ENCODE results near the gene TMEM17. TPM values are rescaled to one million over a fixed set of nuclear protein-coding genes. Genes with fewer than 3 reads are reported as not detected.

TMEM17 gene
- total RNA-seq, 2 experiments from 2014 or later, result 0.21 TPM; not detected in 1

GRCh38 chr2:62479917-62480316, 26.1 kb downstream of the TMEM17 start:
- Mint-ChIP-seq H3K4me1 (ENCODE audit: low read depth) (peaks cover 3% of the 10 kb centered on the region), H3K4me3 (no peak overlapping the region), H3K27ac (no peak overlapping the region), H3K9me3 (no peaks in the 10 kb centered on the region), H3K27me3 (ENCODE audit: low read depth) (no peaks in the 10 kb centered on the region), H3K36me3 (ENCODE audit: low read depth) (no peaks in the 10 kb centered on the region)
- intact Hi-C loops (cut with micrococcal nuclease), result no loop called here
- CTCF ChIA-PET, result no interaction called here
- no peak for DNase-seq

DNA sequence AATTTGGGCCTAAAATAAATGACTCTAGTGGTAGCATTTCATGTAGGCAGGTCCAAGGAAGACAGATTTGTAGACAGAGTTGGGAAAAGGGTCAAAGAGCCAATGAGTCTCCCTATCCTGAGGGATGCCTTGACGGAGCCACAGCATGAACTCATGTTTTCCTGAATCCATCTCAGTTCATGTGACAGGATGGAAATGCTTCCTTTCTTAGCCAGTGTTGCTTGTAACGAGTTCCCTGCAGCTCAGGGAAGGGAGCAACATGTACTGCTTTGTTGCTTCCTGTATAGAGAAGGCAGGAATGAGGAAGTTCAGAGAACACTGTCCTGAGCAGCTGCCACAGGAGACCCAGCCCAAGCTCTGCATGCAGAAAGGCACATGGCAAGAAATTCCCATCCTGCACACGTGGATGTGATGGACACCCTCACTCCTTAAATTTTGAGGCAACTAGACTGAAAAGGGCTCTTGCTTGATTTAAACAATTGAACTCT, 27.9 kb downstream of the TMEM17 start:
- H3K27ac Mint-ChIP-seq, result no peak overlapping the region
- H3K36me3 Mint-ChIP-seq (ENCODE audit: low read depth), result no peaks in the 10 kb centered on the region
- peaks cover 3% of the 10 kb centered on the region for H3K27me3 Mint-ChIP-seq (ENCODE audit: low read depth)
- no peaks in the 10 kb centered on the region for H3K9me3 Mint-ChIP-seq
- intact Hi-C loops (cut with micrococcal nuclease), result no loop called here
- H3K4me3 Mint-ChIP-seq, result no peak overlapping the region
- CTCF ChIA-PET, result no interaction called here
- peaks cover 3% of the 10 kb centered on the region for H3K4me1 Mint-ChIP-seq (ENCODE audit: low read depth)
- no peak for DNase-seq

DNA sequence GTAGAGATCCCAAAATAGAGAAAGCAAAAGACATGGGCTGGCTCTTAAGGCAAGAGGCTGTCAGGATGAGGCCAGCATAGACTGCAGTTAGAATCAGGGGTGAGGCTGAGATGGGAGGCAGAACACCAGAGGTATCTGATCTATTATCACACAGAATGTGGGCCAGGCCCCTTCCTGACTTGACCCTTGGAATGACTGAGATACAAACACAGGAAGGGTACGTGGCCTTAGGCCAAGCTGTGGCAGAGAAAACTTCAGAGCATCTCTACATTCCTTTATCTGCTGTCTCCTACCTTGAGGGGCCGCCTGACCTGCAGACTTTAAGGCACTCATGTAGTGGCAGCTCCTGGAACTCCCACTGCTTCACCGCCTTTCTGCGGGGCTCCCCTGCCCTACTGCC, 28.4 kb downstream of the TMEM17 start:
- H3K4me1 Mint-ChIP-seq (ENCODE audit: low read depth), result peaks cover 3% of the 10 kb centered on the region
- no peak overlapping the region for H3K27ac Mint-ChIP-seq
- intact Hi-C loops (cut with micrococcal nuclease), result no loop called here
- DNase-seq, result no peak
- no peaks in the 10 kb centered on the region for H3K9me3 Mint-ChIP-seq
- no peaks in the 10 kb centered on the region for H3K36me3 Mint-ChIP-seq (ENCODE audit: low read depth)
- H3K4me3 Mint-ChIP-seq, result no peak overlapping the region
- CTCF ChIA-PET, result no interaction called here
- peaks cover 3% of the 10 kb centered on the region for H3K27me3 Mint-ChIP-seq (ENCODE audit: low read depth)

DNA sequence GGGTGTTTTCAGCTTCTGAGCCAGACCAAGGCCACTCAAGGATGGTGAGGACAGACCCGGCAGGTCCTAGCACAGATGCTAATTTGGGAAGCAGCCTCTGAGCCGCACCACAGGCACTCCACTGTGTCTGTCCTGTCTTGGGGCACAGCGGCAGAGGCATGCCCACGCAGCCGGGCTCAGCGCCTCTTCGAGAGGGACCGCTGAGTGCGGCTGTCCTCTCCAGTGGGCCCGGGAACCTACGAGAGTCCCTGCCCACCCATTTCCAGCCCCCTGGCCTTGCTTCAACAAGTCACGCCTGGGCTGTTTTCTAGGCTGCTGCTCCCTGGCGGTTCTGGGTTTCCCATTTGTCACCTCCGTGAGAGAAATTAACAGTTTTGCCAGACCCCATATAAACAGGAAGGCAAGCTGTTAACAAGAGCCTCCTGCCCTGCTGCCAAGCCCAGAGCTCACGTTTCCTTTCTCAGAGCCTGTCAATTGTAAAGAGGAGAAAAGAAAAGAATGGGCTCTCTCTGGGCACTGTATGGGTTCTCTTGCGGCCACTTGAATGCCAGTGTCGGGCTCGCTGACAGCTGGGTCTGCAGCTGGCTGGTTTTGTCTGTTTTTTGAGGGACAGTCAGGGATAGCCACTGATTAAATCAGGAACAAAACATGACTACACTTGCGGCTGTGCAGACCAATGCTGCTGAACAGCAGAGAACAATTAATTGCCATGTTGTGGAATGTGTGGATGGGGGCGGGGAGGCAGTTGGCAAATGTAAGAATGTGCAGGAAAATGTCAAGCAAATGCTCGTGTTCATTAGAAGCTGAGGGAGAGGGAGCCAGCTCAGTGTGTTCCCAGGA, 30.6 kb downstream of the TMEM17 start:
- Mint-ChIP-seq H3K4me3 (no peak overlapping the region), H3K27ac (no peak overlapping the region), H3K4me1 (ENCODE audit: low read depth) (peaks cover 3% of the 10 kb centered on the region), H3K36me3 (ENCODE audit: low read depth) (no peaks in the 10 kb centered on the region), H3K9me3 (no peaks in the 10 kb centered on the region), H3K27me3 (ENCODE audit: low read depth) (peaks cover 3% of the 10 kb centered on the region)
- intact Hi-C loops (cut with micrococcal nuclease), result no loop called here
- CTCF ChIA-PET, result no interaction called here
- no peak for DNase-seq

DNA sequence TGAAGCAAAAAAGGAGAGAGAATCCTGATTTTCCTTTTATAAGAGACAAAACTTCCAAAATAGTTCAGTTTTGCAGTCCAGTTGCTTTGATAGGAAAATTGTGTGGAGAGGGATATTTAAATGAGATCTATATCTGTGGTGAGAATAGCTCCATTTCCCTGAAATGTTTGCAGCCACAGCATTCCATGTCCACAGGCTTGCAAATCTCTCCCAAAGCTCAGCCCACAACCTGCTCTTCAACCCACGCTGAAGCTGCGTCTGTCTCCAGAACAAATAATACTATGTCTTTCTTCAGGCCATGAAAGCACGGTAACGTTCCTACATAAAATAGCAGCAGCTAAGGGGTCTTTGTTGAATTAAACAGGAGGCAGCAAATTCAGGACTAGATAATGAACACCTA, 31.8 kb downstream of the TMEM17 start:
- H3K9me3 Mint-ChIP-seq, result no peaks in the 10 kb centered on the region
- H3K27me3 Mint-ChIP-seq (ENCODE audit: low read depth), result peaks cover 3% of the 10 kb centered on the region
- no peak overlapping the region for H3K4me3 Mint-ChIP-seq
- H3K4me1 Mint-ChIP-seq (ENCODE audit: low read depth), result peaks cover 3% of the 10 kb centered on the region
- CTCF ChIA-PET, result no interaction called here
- intact Hi-C loops (cut with micrococcal nuclease), result no loop called here
- no peak overlapping the region for H3K27ac Mint-ChIP-seq
- no peaks in the 10 kb centered on the region for H3K36me3 Mint-ChIP-seq (ENCODE audit: low read depth)
- no peak for DNase-seq

DNA sequence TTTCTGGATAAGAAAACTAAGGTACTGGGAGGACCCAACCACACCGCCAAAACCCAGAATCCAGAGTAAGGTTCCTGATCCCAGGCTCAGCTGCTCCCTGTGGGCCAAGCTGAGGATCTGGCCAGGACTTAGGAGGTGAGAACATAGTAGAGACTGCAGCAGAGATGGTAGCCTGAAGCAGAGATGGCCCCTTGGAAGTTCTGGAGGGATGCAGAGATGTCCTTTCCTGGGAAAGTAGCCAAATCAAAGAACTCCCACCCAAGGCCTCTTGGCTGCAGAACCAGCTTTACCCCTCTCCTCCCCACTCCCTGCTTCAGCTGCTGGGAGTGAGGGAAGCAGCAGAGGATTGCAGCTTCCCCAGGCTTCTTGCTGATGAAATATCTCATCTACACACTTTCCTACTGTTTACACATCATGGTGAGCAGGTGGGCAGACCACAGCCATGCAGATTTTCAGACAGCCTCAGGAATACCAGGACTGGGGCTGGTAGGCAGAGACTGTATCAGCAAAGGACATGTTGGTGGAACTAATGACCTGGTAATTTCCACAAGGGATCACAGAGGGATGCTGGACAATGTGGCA, 32.7 kb downstream of the TMEM17 start:
- CTCF ChIA-PET, result interaction anchor here (0.6 to 1.1 kb wide), 2 partner anchors 339 to 1388 kb away, joined by 3 to 5 read pairs; no protein-coding TSS in a partner anchor
- no peaks in the 10 kb centered on the region for H3K36me3 Mint-ChIP-seq (ENCODE audit: low read depth)
- H3K27me3 Mint-ChIP-seq (ENCODE audit: low read depth), result peaks cover 3% of the 10 kb centered on the region
- intact Hi-C loops (cut with micrococcal nuclease), result no loop called here
- peaks cover 3% of the 10 kb centered on the region for H3K4me1 Mint-ChIP-seq (ENCODE audit: low read depth)
- no peaks in the 10 kb centered on the region for H3K9me3 Mint-ChIP-seq
- no peak overlapping the region for H3K27ac Mint-ChIP-seq
- no peak for DNase-seq
- no peak overlapping the region for H3K4me3 Mint-ChIP-seq

DNA sequence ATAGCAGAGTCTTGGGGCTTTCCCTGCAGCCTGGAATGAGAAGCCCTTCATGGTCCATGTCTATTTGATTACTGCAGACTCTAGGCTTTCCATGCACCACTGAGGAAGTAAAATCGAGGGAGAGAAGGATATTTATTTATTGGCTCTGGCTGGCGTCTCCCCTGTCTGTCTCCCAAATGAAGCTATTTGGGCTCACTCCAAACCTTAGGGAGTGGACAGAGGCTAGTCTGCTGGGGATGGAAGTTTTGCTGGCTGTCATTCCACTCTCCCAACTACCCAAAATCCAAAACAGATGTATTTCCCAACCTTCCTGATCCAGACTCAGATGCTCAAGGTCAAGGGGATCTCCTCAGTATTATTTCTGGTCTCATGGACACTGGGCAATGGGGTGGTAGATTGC, 33.7 kb downstream of the TMEM17 start:
- H3K27me3 Mint-ChIP-seq (ENCODE audit: low read depth), result peaks cover 3% of the 10 kb centered on the region
- DNase-seq, result no peak
- intact Hi-C loops (cut with micrococcal nuclease), result no loop called here
- CTCF ChIA-PET, result interaction anchor here (1.1 to 2.4 kb wide), 2 partner anchors 15 to 303 kb away, joined by 3 to 9 read pairs; no protein-coding TSS in a partner anchor
- H3K4me1 Mint-ChIP-seq (ENCODE audit: low read depth), result peaks cover 3% of the 10 kb centered on the region
- no peak overlapping the region for H3K4me3 Mint-ChIP-seq
- H3K9me3 Mint-ChIP-seq, result no peaks in the 10 kb centered on the region
- no peak overlapping the region for H3K27ac Mint-ChIP-seq
- no peaks in the 10 kb centered on the region for H3K36me3 Mint-ChIP-seq (ENCODE audit: low read depth)

DNA sequence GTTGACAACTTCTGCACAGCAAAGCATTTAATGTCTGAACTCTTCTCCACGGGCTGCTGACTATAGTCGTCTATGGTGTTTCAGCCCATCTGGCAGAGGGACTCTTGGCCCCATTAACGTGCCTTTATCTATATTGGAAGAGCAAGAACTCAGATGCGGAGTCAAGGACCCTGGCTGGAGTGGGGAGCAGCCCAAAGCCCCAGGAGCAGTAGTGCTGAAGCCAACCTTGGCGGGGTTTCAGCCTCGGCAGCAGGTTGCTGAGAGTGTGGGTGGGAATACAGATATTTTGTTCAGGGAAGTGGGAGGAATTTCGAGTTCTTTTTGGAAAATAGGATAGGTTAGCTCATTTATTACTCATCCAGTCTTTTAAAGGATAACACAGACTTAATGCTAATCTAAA, 34.2 kb downstream of the TMEM17 start:
- no peak for DNase-seq
- Mint-ChIP-seq H3K27ac (no peak overlapping the region), H3K4me3 (no peak overlapping the region), H3K27me3 (ENCODE audit: low read depth) (peaks cover 3% of the 10 kb centered on the region), H3K4me1 (ENCODE audit: low read depth) (peaks cover 3% of the 10 kb centered on the region), H3K9me3 (no peaks in the 10 kb centered on the region), H3K36me3 (ENCODE audit: low read depth) (no peaks in the 10 kb centered on the region)
- CTCF ChIA-PET, result interaction anchor here (0.7 to 2.4 kb wide), 3 partner anchors 15 to 630 kb away, joined by 3 to 9 read pairs (median 3); no protein-coding TSS in a partner anchor
- intact Hi-C loops (cut with micrococcal nuclease), result no loop called here

DNA sequence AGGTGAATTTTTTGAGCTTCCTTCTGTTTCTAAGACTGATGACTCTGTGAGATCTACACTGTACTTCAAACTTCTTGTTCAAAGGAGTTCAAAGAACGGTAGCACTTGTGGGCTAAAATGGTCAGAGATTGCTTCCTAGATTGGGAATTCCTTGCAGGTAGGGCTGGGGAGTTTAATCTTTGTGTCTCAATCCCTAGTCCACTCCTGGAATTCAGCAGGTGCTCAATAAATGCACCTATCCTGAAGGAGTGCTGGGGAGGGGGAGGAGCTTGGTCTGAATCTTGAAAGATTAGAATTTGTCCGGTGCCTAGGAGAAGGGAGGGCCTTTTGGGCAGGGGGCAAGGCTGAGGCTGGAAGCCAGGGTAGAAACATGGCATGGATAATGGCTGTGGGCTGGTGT, 34.6 kb downstream of the TMEM17 start:
- Mint-ChIP-seq H3K27ac (no peak overlapping the region), H3K4me1 (ENCODE audit: low read depth) (peaks cover 3% of the 10 kb centered on the region), H3K4me3 (no peak overlapping the region), H3K9me3 (no peaks in the 10 kb centered on the region), H3K36me3 (ENCODE audit: low read depth) (no peaks in the 10 kb centered on the region), H3K27me3 (ENCODE audit: low read depth) (peaks cover 3% of the 10 kb centered on the region)
- intact Hi-C loops (cut with micrococcal nuclease), result no loop called here
- CTCF ChIA-PET, result interaction anchor here (0.7 to 2.4 kb wide), 3 partner anchors 14 to 631 kb away, joined by 3 to 9 read pairs (median 3); no protein-coding TSS in a partner anchor
- DNase-seq, result no peak

DNA sequence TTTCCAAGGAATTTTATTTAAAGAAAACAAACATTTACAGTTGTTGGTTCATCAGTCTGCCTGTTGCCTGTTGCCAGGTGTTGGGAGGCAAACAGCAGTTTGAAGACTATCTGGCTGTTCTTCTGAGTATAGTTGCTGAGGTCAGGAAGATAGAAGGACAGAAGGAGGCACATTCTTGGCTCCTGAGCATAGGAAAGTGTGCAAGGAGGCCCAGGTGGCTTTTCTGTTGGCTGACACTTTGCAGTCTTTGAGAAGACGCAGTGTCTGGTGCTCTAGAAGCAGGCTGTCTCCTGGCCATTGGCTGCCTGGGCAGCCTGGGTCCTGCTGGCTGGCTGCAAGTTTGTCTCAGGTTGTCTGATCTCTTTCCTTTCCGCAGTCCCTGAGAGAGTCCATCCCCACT, 36.4 kb downstream of the TMEM17 start:
- Mint-ChIP-seq H3K27ac (no peak overlapping the region), H3K4me3 (no peak overlapping the region), H3K9me3 (no peaks in the 10 kb centered on the region), H3K4me1 (ENCODE audit: low read depth) (no peaks in the 10 kb centered on the region), H3K36me3 (ENCODE audit: low read depth) (no peaks in the 10 kb centered on the region), H3K27me3 (ENCODE audit: low read depth) (peaks cover 3% of the 10 kb centered on the region)
- CTCF ChIA-PET, result no interaction called here
- no peak for DNase-seq
- intact Hi-C loops (cut with micrococcal nuclease), result no loop called here

- H3K4me1 Mint-ChIP-seq (ENCODE audit: low read depth), result no peaks in the 10 kb centered on the region
- no peak overlapping the region for H3K27ac Mint-ChIP-seq
- no peaks in the 10 kb centered on the region for H3K36me3 Mint-ChIP-seq (ENCODE audit: low read depth)
- no peak overlapping the region for H3K4me3 Mint-ChIP-seq
- H3K27me3 Mint-ChIP-seq (ENCODE audit: low read depth), result peaks cover 3% of the 10 kb centered on the region
- CTCF ChIA-PET, result no interaction called here
- no peaks in the 10 kb centered on the region for H3K9me3 Mint-ChIP-seq
- intact Hi-C loops (cut with micrococcal nuclease), result no loop called here
- no peak for DNase-seq
These were observed 36.9 kb downstream of the TMEM17 start for GRCh38 chr2:62469114-62469513.

GRCh38 chr2:62467475-62468321, 38.3 kb downstream of the TMEM17 start:
- no peak overlapping the region for H3K27ac Mint-ChIP-seq
- no peaks in the 10 kb centered on the region for H3K9me3 Mint-ChIP-seq
- H3K27me3 Mint-ChIP-seq (ENCODE audit: low read depth), result no peaks in the 10 kb centered on the region
- CTCF ChIA-PET, result interaction anchor here (1.3 to 1.4 kb wide), 2 partner anchors 10 to 11 kb away, joined by 3 to 4 read pairs; no protein-coding TSS in a partner anchor
- no peaks in the 10 kb centered on the region for H3K4me1 Mint-ChIP-seq (ENCODE audit: low read depth)
- DNase-seq, result no peak
- H3K36me3 Mint-ChIP-seq (ENCODE audit: low read depth), result no peaks in the 10 kb centered on the region
- H3K4me3 Mint-ChIP-seq, result no peak overlapping the region
- intact Hi-C loops (cut with micrococcal nuclease), result no loop called here

Measured in activated naive CD4-positive, alpha-beta T cell treated with anti-CD3 and anti-CD28 coated beads for 36 hours (primary cell).